ENCODE data around the gene VSIG10L2.

- no peak for TF ChIP-seq CTCF (conservative IDR thresholded peaks at IDR 0.05; ENCODE audit: low read depth, low read length)
- TF ChIP-seq EZH2 (IDR thresholded peaks at IDR 0.05; ENCODE audit: borderline replicate concordance, low read depth, low read length, poor library complexity, severe bottlenecking): no peak
Observed at GRCh38 chr11:125923633-125924032, 22.2 kb upstream of the VSIG10L2 start.
